NCI-H524 treated with DMSO at 0.1 percent for 48 hours (cell line): ENCODE data around the gene RNF25.
A peak's percentile ranks its signal among the peaks of the same experiment; 100 is the strongest.

ENCODE experiments used
- DNase-seq: peaks from one replicate; lab custom pipeline; 2025; lab: John Stamatoyannopoulos, UW

RNF25 gene

DNA sequence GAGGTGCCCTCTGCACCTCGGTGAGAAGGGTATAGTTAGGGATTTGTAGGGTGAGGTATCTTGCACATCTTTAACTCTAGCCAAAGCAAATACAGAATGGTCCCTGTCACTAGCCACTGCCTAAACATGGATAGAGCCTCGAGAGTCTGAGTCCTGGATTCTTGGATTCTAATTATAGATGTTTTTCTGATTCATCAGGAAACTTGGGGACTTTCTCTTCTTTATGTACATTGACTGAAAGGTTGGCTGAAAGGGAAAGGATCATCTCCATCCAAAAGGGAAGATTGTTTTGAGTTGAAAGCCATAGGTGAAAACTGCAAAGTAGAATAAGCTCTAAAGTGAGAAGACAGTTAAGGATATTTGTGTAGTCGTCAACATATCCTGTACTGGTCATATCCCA is 8.3 kb upstream of the RNF25 start:
- no peak for DNase-seq

DNA sequence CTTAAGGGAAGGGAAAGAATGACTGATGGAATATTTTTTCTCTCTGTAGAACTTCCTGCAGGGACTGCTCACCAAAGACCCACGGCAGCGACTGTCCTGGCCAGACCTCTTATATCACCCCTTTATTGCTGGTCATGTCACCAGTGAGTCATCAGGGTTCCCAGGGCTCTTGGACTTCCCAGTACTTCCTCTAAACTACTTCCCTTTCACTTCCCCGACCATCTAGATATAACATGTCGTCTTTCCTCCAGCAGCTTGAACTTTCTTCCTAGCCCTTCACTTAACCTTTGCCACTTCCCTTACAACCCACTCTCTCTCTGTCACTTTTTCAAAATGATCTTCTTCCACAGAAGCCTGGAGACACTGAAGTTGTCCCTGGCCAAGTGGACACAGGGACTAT is 7.3 kb upstream of the RNF25 start:
- DNase-seq = no peak

- DNase-seq = no peak
Measured at GRCh38 chr2:218671097-218671653, 627 bp downstream of the RNF25 start.

DNA sequence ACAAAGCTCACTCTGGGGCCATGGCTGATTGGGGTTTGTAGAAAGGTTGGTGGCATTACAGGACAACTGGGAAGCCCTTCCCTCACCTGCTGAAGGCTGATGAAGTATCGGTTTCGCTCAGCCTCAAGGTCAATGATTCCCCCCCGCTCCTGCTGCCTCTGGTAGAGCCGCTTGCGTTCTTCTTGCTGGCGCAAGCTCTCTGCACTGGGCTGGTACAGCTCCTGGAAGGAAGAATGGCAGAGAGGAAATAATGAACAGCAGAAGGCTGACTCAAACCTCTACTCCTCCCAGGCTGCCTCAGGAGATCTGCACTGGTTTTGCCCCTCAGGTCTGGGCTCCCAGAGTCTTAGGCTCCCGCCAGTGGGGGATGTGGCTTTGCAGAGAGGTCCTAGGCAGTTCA is 7.1 kb downstream of the RNF25 start:
- DNase-seq = no peak

DNA sequence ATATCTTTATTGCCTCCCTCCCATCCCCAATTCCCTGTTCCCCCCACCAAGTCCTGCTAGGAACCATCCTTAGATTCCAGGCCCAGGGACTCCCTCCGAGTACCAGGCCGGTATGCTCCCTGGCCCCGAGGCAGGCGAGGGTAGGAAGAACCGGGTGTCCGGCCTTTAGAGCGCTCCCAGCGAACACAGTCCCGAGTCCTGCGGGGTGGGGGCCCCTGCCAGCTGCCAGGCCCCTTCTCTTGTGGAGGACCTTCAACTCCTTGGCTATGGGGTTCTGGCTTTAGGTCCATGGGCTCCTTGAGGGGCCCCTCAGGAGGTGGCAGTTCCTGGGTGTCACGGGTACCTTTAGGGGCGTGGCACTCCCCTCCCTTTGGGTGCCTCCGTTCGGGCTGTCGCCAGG is 7.9 kb downstream of the RNF25 start:
- DNase-seq = no peak

- DNase-seq = no peak
Measured at GRCh38 chr2:218662827-218663226, 9.0 kb downstream of the RNF25 start.

DNA sequence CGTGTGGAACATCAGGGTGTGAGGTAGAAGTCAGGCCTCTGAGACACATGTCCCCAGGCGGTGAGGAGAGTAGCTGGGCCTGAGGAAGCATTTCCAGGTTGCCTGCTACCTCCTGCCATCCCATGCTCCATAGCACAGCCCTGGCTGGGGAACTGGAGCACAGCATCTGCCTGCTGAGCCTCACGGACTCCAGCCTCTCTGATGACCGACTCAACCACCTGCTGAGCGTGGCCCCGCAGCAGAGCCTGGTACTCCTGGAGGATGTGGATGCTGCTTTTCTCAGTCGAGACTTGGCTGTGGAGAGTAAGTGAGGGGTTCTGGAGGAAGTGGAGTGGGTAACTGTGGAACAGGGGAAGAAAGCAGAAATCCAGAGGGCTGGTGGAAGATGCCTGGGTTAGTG is 9.4 kb downstream of the RNF25 start:
- no peak for DNase-seq

DNA sequence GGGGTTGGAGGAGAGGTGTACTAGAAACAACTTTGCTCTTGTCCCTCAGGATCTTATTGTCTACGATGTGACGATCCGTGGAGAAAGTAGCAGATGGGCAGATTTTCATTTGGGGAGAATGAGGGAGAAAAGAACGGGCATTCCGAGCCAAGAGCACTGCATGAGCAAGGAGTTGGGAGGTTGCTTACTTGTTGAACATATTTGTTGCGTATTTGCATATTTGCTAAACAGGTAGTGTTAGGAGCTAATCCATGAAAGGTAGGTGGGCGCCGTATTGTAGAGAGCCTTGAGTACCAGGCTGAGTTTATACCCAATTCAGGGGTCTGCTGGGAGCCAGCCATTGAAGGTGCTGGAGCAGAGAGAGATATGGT is 11.8 kb downstream of the RNF25 start:
- DNase-seq = no peak

- DNase-seq = peak; percentile 83
Measured at GRCh38 chr2:218659258-218659987, 12.4 kb downstream of the RNF25 start, which contains the start of the genes BCS1L and ZNF142. TSS of gene BCS1L (plus strand) at chr2:218659683. CDS start at chr2:218660988, 1,305 bp downstream. TSS of gene ZNF142 (minus strand) at chr2:218659623. CDS start at chr2:218656429, 3,194 bp downstream.

DNA sequence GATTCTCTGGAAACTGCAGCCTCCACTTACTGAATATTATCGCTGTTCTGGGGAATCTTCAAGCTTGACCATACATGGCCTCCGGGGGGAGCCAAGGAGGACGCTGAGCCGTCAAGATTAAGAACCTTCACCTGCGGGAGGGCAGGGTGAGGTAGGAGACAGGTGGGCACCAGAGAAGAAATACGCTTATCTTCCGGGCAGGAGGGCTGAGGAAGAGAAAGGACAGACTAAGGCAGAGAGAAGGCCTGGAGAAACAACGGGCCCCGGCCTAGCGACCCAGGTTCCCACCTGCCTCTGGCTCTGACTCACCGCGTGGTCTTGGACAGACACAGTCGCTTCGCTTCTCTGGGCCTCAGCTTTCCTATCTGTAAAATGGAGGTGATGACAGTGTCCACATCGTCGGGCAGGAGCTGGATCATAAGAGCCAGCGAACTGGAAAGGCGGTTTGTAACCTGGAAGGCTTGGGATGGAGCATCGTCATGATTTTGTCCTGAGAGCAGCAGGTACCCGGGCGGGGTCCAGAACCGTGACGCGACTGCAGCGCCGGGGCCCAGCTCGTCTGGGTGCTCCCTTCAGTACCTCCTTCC is 13.0 kb downstream of the RNF25 start:
- no peak for DNase-seq

DNA sequence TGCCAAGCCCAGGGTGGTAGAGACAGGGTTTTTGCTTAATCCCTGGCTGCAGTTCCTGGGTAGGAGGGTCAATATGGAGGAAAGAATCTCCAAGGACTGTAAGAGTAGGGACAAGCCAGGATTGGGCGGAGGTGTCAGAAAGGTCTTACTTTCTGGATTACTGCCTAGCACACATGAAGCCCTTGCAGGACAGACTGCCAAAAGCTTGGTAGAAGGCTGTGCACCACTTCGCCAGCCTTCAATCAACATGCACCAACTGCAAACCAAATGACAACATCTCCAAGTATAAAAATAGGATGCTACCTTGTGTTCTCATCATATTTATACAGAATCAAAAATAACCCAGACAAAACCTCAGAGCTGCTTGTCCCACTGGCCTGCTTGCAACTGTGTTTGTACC is 16.1 kb downstream of the RNF25 start:
- no peak for DNase-seq

DNA sequence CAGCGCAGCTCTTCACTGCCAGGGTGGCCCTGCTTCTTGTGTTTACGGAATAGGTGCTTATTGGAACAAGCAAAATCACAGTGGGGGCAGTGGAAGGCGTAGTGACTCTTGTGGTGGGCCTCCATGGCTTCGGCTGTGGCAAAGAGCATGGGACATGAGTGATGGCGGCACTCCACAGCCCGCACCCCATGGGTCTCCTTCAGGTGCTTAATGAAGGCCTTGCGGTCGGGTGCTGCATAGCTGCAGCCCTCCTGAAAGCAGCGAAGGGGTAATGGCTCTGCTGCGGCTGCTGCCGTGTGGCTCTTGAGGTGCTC is 23.1 kb downstream of the RNF25 start:
- DNase-seq = no peak

DNA sequence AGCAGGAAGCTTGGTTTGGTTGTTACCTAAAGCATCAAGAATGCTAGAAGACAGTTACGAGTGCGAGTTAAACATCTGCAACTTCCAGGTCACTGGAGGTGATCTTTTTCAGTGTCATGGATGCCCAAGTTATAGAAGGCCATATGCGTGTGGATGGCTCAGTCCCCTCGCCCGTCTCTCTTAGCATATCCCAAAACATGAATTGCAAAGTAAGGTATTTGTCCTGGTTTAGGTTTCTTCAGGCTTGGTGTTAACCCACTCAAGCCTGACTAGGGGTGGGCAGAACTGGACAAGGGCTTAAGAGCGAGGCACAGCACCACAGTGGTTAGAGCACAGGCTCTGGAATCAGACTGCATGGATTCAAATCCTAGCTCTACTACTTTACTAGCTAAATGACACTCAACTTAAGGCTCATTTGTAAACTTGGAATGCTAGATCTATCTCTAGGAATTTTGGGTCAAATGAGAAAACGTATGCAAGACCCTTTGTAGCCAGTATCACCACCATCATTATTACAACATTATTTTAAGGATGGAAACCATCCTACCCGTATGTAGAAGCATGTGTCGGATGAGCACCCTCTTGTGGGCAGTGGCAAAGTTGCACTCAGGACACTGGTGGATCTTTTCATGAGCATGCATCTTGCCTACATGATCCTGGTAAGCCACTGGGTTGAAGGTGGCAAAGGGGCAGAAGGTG is 23.6 kb downstream of the RNF25 start:
- DNase-seq = no peak

- DNase-seq = no peak
Measured at GRCh38 chr2:218645126-218645525, 26.7 kb downstream of the RNF25 start.

DNA sequence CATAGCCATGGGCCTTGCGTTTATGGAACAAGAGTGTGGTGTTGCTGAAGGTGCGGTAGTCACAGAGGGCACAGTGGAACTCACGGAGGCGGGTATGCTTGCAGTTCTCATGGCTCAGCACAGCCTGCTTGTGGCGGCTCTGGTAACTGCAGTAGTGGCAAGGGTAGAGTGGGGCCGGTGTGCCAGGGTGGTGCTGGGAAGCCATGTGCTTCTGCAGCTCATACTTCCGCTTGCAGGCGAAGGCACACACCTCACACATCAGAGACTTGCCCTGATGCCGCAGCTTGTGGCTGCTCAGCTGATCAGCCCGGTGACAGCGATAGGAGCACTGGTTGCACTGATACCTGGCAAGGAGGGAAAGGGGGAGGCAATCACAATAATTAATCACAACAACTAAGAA is 27.1 kb downstream of the RNF25 start:
- DNase-seq = no peak

DNA sequence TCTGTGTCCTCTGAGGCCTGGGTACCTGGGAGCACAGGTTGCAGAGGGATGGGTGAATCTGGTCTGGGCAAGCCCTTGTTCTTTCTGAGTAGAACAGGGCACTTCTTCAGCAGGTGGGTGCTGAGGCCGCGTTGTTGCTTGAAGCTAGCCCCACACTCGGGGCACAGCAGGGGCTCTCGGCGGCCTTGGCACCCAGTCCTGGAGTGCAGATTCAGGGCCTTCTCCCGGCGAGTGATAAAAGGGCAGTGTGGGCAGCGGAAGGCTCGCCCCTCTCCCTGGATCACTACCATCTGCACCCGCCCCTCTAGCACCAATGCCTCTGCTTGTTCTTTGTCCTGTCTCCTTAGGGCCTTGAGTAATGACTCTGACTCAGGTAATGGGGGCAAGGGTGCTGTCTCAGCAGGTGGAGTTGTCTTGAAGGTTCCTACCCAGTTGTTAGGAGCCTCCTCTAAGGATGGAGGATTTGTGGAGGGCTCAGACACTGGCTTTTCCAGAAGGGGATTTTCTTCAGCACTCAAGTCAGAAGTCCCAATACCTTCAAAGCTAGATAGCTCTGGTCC is 28.0 kb downstream of the RNF25 start:
- DNase-seq = no peak

GRCh38 chr2:218642786-218643185 is 29.0 kb downstream of the RNF25 start:
- no peak for DNase-seq

GRCh38 chr2:218642121-218642656 is 29.6 kb downstream of the RNF25 start:
- DNase-seq = no peak

GRCh38 chr2:218638372-218638771 is 33.4 kb downstream of the RNF25 start:
- no peak for DNase-seq

DNA sequence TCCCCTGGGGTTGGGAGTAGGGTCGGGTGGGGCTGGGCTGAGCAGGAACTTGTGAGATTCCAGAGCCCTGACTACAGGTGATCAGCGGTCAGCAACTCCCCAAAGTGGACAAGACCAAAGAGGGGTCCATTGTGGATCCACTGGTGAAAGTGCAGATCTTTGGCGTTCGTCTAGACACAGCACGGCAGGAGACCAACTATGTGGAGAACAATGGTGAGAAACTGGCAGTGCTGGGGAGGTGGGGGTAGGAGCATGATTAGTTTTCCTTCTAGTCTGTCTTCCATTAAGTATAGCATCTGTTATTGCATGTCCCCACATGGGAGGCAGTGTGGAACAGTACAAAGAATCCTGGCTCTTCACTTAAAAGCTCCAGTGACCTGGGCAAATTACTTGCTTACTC is 36.1 kb downstream of the RNF25 start:
- no peak for DNase-seq

- DNase-seq = no peak
Measured at GRCh38 chr2:218631837-218632236, 40.0 kb downstream of the RNF25 start.

DNA sequence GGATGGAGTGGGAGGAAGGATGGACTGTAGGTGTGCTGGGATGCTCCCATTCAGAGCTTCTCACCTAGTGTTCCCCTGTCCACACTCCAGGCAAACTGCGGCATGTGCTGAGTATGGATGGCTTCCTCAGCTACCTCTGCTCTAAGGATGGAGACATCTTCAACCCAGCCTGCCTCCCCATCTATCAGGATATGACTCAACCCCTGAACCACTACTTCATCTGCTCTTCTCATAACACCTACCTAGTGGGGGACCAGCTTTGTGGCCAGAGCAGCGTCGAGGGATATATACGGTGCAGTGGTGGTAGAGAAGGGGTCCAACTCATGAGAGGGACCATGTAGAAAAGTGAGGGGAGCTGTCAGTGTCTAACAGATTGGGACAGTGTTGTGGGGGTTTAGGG is 43.9 kb downstream of the RNF25 start:
- no peak for DNase-seq

- DNase-seq = no peak
Measured at GRCh38 chr2:218626369-218626768, 45.4 kb downstream of the RNF25 start.
